HG03045 (cell line): ENCODE data around the gene DCP1A.
"Not testable (repeated sequence)": the region's sequence is repeated elsewhere in the genome, so short reads cannot be mapped to it uniquely, and the experiment has no call there.

Source experiments
- ATAC-seq: cut with Tn5 transposase; IDR thresholded peaks from one replicate; pipeline ENCODE4 v1.9.1; 2021; ENCODE audit warnings: mild to moderate bottlenecking, moderate library complexity; ENCODE audit not compliant: unreplicated experiment

The DCP1A gene

GRCh38 chr3:53347261-53348064, at the start of gene DCP1A:
Gene DCP1A (minus strand): TSS chr3:53347543. CDS start chr3:53347517, 26 bp downstream.
- peak; percentile 95 for ATAC-seq

- no peak for ATAC-seq
Observed at GRCh38 chr3:53384465-53385423, 37.4 kb upstream of the DCP1A start.

GRCh38 chr3:53382106-53382505, 34.8 kb upstream of the DCP1A start:
- no peak for ATAC-seq

- ATAC-seq: no peak
Observed at GRCh38 chr3:53380306-53380705, 33.0 kb upstream of the DCP1A start.

DNA sequence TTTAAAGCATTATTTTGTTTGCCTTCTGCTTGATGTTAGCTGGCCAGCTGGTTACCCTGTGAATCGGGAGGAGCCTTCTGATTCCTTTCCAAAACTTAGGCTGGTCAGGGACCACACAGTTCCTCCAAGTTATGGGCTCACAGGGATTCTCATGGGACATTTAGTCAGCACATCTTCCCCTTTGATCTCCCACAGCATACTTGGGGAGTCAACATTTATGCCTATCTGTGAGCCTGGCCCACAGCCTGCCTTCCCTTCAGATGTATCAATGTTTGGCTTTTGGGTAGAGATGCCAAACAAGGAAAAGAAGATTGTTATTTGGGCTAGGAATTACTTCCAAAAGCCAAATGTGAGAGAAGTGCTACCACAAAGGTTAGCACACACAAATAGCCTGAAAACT, 32.6 kb upstream of the DCP1A start:
- no peak for ATAC-seq

GRCh38 chr3:53377794-53378193, 30.5 kb upstream of the DCP1A start:
- ATAC-seq: no peak

GRCh38 chr3:53376679-53377078, 29.3 kb upstream of the DCP1A start:
- no peak for ATAC-seq

DNA sequence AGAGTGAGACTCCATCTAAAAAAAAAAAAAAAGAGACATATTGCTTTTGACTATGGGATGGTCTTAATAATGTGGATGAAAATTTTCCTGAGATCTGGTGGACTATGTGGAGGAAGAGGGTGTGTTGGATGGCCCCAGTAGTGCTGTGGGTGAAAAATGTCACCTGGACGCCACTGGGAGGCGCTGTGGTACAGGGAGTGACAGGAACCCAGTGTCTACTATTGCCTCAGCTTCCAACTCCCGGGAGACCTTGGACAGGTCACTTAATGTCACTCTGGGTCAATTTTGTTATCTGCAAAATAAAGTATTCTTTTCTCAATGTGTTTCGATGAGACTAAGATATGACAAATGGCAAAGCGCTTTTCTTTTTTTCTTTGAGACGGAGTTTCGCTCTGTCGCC, 27.7 kb upstream of the DCP1A start:
- peak; percentile 49 for ATAC-seq

DNA sequence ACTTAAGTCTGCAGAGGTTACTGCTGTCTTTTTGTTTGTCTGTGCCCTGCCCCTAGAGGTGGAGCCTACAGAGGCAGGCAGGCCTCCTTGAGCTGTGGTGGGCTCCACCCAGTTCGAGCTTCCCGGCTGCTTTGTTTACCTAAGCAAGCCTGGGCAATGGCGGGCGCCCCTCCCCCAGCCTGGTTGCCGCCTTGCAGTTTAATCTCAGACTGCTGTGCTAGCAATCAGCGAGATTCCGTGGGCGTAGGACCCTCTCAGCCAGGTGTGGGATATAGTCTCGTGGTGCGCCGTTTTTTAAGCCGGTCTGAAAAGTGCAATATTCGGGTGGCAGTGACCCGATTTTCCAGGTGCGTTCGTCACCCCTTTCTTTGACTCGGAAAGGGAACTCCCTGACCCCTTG, 23.4 kb upstream of the DCP1A start:
- not testable (repeated sequence) for ATAC-seq

DNA sequence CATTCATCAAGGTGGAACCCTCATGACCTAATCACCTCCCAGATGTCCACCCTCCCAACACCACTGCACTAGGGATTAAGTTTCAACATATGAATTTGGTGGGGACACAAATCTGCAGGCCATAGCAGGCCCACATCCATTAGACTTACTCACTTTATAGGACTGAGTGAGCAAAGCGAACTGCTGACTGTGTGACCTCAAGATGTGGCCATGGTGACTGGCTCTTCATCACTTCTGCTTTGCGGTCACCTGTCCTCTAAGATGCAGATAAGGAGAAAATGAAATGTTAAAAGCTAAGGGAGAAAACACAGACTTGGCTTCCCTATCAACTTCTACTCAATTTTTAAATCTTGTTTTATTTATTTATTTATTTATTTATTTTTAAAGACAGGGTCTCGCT, 14.5 kb upstream of the DCP1A start:
- ATAC-seq: no peak

DNA sequence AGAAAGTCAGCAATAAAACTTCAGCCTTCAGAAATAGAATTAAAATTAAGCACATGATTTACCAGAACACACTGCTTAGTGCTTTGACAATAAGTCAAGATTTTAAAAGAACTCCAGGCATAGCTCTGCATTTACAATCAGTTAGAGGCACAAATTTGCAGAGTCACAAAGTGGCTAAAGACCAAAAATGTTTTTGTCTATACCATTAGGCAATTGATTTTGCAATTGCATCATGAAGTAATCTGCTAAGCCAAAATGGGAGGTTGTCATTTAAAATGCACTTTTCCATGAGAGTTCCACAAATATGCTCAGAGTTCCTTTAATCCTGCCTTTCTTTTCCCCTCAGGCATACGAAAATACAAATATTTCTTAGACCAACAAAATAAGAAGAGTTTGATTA, 10.1 kb upstream of the DCP1A start:
- ATAC-seq: no peak

GRCh38 chr3:53354945-53355498, 7.7 kb upstream of the DCP1A start:
- no peak for ATAC-seq

GRCh38 chr3:53353202-53353601, 5.9 kb upstream of the DCP1A start:
- ATAC-seq: no peak

GRCh38 chr3:53350652-53351051, 3.3 kb upstream of the DCP1A start:
- ATAC-seq: no peak

- not testable (repeated sequence) for ATAC-seq
Observed at GRCh38 chr3:53348118-53348517, 775 bp upstream of the DCP1A start.

- ATAC-seq: peak; percentile 5
Observed at GRCh38 chr3:53346922-53347260, 452 bp downstream of the DCP1A start.

GRCh38 chr3:53346514-53346913, 829 bp downstream of the DCP1A start:
- no peak for ATAC-seq

DNA sequence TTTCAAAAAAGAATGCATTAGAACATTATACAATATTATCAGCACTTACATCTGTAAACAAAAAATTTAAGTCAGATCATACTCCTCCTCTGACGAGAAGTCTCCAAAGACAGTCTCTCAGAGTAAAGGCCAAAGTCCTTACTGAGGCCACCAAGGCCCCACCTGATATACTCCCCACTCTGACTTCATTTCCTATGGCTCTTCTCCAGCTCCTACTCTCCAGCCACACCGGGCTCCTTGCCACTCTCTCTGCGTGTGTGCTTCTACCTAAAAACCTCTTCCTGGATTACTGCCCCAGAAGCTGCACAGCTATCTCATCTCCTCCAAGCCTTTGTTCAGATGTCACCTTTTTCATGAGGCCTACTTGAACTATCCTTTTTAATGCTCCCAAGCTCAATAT, 5.0 kb downstream of the DCP1A start:
- ATAC-seq: no peak

DNA sequence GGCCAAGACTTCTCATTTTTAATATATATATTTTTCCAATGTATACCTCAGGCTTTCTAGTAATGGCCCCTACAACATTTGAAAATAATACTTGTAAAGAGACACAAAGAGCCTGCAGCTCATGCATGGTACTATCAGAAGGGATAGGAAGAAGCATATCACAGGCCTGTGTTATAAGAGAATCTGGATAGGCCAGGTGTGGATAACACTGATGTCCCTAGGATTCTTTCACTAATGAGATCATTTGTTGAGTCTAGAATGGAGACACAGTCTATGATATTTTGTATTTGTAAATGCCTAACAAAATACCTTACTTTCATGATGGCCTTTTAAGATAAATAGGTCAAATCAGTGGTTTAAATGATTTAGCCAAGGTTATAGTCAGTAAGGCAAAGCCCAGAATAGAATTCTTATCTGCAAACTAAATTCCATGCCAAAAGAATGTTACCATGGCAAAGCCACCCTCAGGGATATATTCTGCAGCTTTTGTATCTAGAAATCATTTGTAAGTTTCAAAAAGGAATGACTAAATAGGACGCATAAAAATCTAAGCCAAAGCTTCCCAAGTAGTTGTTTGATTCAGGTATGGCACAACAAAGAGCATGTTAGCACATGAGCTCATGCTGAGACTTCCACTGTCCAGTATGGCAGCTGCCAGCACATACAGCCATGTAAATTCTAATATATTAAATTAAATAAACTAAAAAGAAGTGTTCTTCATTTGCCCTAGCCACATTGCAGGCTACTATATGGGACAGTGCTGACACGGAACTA, 10.0 kb downstream of the DCP1A start:
- no peak for ATAC-seq

DNA sequence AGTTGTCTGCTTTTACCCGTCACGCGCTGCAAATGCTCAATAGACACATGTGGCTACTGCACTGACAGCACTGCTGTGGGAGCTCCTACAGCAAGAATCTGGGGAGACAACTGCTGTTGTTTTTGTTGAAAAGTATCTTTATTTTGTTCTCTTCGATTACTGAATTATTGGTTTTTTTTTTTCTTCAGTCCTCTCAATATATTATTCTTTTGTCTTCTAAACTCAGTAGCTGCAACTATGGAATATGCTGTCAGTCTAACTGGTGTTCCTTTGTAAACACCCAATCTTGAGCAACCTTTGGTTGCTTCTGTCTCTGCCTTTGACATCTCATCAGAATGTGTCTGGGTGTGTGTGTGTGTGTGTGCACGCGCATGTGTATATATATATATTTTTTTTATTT, 12.6 kb downstream of the DCP1A start:
- no peak for ATAC-seq

DNA sequence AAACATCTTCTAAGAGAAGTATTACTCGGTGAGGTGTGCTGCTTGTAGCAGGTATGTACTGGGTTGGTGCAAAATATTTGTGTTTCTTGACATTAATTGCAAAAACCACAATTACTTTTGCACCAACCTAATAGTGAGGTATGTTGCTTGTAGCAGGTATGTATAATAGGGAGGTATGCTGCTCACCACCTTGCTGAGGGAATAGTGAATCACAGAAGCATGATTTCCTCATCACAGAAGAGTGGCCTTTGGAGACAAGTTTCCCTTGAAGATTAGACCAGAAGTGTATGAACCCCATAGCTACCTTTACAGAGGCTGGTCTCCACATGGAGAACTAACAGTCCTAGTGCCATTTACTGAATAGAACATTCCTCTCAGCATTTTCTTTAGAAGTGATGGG, 15.5 kb downstream of the DCP1A start:
- no peak for ATAC-seq
